Measurements from ENCODE around the gene TCHHL1. TPM values are rescaled to one million over a fixed set of nuclear protein-coding genes. Genes with fewer than 3 reads are reported as not detected.

Gene TCHHL1
- total and polyA plus RNA-seq, 2 of the 8 experiments (the other 6 are each of a cell fraction or from before 2014, with no cell fraction given): not detected

GRCh38 chr1:152107031-152107983 lies 18.4 kb upstream of the TCHHL1 start:
- Histone ChIP-seq H3K9me3 (ENCODE audit: insufficient read depth in 2 of 2, low read depth in 1 of 2, low read length in 1 of 2) (peaks cover 0 to 47% of the 10 kb centered on the region in 2 experiments; a peak in 1 of 4 replicates), H3K23ac (ENCODE audit: insufficient read length) (no peak overlapping the region), H3K9ac (replicated peaks in 1 of 4; ENCODE audit: extremely low read depth in 1 of 4, low read depth in 3 of 4, low read length in 3 of 4) (no peak overlapping the region), H3K14ac (ENCODE audit: insufficient read length) (no peak overlapping the region), H2BK120ac (replicated peaks; ENCODE audit: low read depth, low read length) (no peak overlapping the region), H3K27me3 (replicated peaks in 1 of 4; ENCODE audit: control insufficient read depth in 3 of 4, extremely low read depth in 1 of 4, insufficient read depth in 3 of 4, low read length in 3 of 4) (peaks cover 46 to 62% (median 58%) of the 10 kb centered on the region in 4 experiments), H3K4ac (replicated peaks; ENCODE audit: insufficient read length, low read depth, low read length) (no peak overlapping the region), H2AFZ (ENCODE audit: low read length) (no peak overlapping the region), H2BK15ac (ENCODE audit: low read length) (no peak overlapping the region), H3K4me2 (ENCODE audit: insufficient read depth in 1 of 2, low read depth in 2 of 2, low read length in 2 of 2) (peak overlapping the region; percentile 42 to 51), H3K56ac (replicated peaks; ENCODE audit: insufficient read length, low read depth, low read length) (no peak overlapping the region), H3K4me3 (ENCODE audit: extremely low read depth in 1 of 4, insufficient read depth in 2 of 4, low read depth in 3 of 4, low read length in 4 of 4) (peak overlapping the region in 2 of 4 experiments; percentile 25 to 29; a peak in 3 of 8 replicates), H2AK5ac (ENCODE audit: low read depth, low read length) (no peak overlapping the region), H4K91ac (replicated peaks; ENCODE audit: insufficient read length, low read length) (no peak overlapping the region), H4K20me1 (replicated peaks in 1 of 2; ENCODE audit: control insufficient read depth in 1 of 2, insufficient read depth in 2 of 2, low read length in 2 of 2) (peaks cover 0 to 1% of the 10 kb centered on the region in 2 experiments), H4K8ac (ENCODE audit: extremely low read depth, insufficient read depth, low read length) (no peak overlapping the region), H4K5ac (ENCODE audit: insufficient read length, low read depth, low read length) (no peak overlapping the region), H2BK12ac (ENCODE audit: low read depth, low read length) (no peak overlapping the region), H2BK5ac (ENCODE audit: low read depth, low read length) (no peak overlapping the region), H3K79me1 (ENCODE audit: low read depth, low read length) (no peaks in the 10 kb centered on the region), H3K36me3 (ENCODE audit: control insufficient read depth in 2 of 4, insufficient read depth in 4 of 4, low read length in 3 of 4) (peaks cover 0 to 2% (median 0%) of the 10 kb centered on the region in 4 experiments; a peak in 1 of 8 replicates), H3K4me1 (replicated peaks in 1 of 4; ENCODE audit: control insufficient read depth in 3 of 4, insufficient read depth in 4 of 4, low read length in 3 of 4) (peaks cover 0 to 6% (median 4%) of the 10 kb centered on the region in 4 experiments; a peak in 5 of 7 replicates), H3K23me2 (ENCODE audit: low read depth, low read length) (peaks cover 19% of the 10 kb centered on the region; the same call in 1 of the 2 replicates), H2BK20ac (ENCODE audit: low read length) (0 out of 2 replicates have a peak overlapping the region, but pooled peaks have one; percentile 64), H3K79me2 (ENCODE audit: control insufficient read depth in 1 of 2, insufficient read depth in 2 of 2, low read length in 2 of 2) (no peaks in the 10 kb centered on the region), H3K27ac (ENCODE audit: low read depth, low read length) (no peak overlapping the region), H3K18ac (ENCODE audit: extremely low read depth, low read length) (no peak overlapping the region)
- DNase-seq (ENCODE audit: low read depth in 1 of 2, low spot score in 2 of 2) (peak in 1 of 2 experiments; percentile 70), FAIRE-seq (no peak)
- 48% methylated on average over 36 of the region's 41 CpGs; no CpG with 5 or more reads in 1 of the 2 experiments for WGBS, 2 experiments (ENCODE audit: extremely low coverage in 1 of 2, insufficient coverage in 1 of 2, insufficient read length in 1 of 2, insufficient replicate concordance in 2 of 2, low coverage in 1 of 2, low lambda C conversion rate in 2 of 2, missing lambda C conversion rate in 1 of 2)
- CTCF ChIA-PET (ENCODE audit: partially characterized antibody): interaction anchor here (0.6 to 1.1 kb wide), 3 partner anchors 36 to 351 kb away, joined by 3 to 4 read pairs (median 4); no protein-coding TSS in a partner anchor
- POLR2A ChIA-PET (ENCODE audit: partially characterized antibody): no interaction called here
- no peak for TF ChIP-seq POLR2AphosphoS5 (IDR thresholded peaks at IDR 0.05; ENCODE audit: low read depth, low read length)
- no peak for TF ChIP-seq CHD2 (IDR thresholded peaks at IDR 0.05; ENCODE audit: low read length)
- TF ChIP-seq SUZ12 (IDR thresholded peaks at IDR 0.05; ENCODE audit: low read length): no peak; the same call in 1 of the 2 replicates
- TF ChIP-seq TCF12 (IDR thresholded peaks at IDR 0.05; ENCODE audit: low read depth, low read length): no peak
- TF ChIP-seq BCL11A (IDR thresholded peaks at IDR 0.05; ENCODE audit: low read depth in 2 of 2, low read length in 2 of 2): no peak
- no peak for TF ChIP-seq JUN (IDR thresholded peaks at IDR 0.05; ENCODE audit: low read depth, low read length)
- TF ChIP-seq KDM4A (IDR thresholded peaks at IDR 0.05; ENCODE audit: low read depth, low read length, severe bottlenecking): peak; percentile 17
- TF ChIP-seq RNF2 (IDR thresholded peaks at IDR 0.05; ENCODE audit: borderline replicate concordance, low read depth, low read length, missing control alignments, poor library complexity, severe bottlenecking): no peak
- no peak for TF ChIP-seq POLR2A (IDR thresholded peaks at IDR 0.05; ENCODE audit: control extremely low read depth in 1 of 2, low read depth in 2 of 2, low read length in 2 of 2)
